ENCODE results near the gene CFAP99. TPM values are rescaled to one million over a fixed set of nuclear protein-coding genes. Genes with fewer than 3 reads are reported as not detected.

The CFAP99 gene
- total RNA-seq, 1 donor from 2014 or later: not detected

GRCh38 chr4:2395038-2395437 lies 23.7 kb upstream of the CFAP99 start:
- Histone ChIP-seq H3K27me3 (peaks cover 9% of the 10 kb centered on the region), H3K27ac (no peak overlapping the region), H3K4me2 (no peak overlapping the region), H3K4me1 (peaks cover 27% of the 10 kb centered on the region), H3K36me3 (no peaks in the 10 kb centered on the region), H3K9me3 (ENCODE audit: low read depth) (no peaks in the 10 kb centered on the region), H4K20me1 (ENCODE audit: low read depth) (no peaks in the 10 kb centered on the region), H3K9ac (no peak overlapping the region), H3F3A (ENCODE audit: low read depth) (no peaks in the 10 kb centered on the region), H3K79me2 (ENCODE audit: low read depth) (no peaks in the 10 kb centered on the region), H3K4me3 (no peak overlapping the region), H2AFZ (replicated peaks) (no peak overlapping the region)
- H3K9me3 Mint-ChIP-seq: no peaks in the 10 kb centered on the region
- H3K4me3 Mint-ChIP-seq: no peak overlapping the region
- no peak for DNase-seq (ENCODE audit: low spot score)
- H3K27me3 Mint-ChIP-seq (ENCODE audit: insufficient read depth, low read depth): peaks cover 20% of the 10 kb centered on the region
- no peak overlapping the region for H3K27ac Mint-ChIP-seq
- no peaks in the 10 kb centered on the region for H3K36me3 Mint-ChIP-seq
- no peak for TF ChIP-seq CTCF (IDR thresholded peaks at IDR 0.05)
- no peak for TF ChIP-seq EZH2 (IDR thresholded peaks at IDR 0.05)
- no peak for TF ChIP-seq EZH2phosphoT487 (IDR thresholded peaks at IDR 0.05)
- peaks cover 35% of the 10 kb centered on the region for H3K4me1 Mint-ChIP-seq

DNA sequence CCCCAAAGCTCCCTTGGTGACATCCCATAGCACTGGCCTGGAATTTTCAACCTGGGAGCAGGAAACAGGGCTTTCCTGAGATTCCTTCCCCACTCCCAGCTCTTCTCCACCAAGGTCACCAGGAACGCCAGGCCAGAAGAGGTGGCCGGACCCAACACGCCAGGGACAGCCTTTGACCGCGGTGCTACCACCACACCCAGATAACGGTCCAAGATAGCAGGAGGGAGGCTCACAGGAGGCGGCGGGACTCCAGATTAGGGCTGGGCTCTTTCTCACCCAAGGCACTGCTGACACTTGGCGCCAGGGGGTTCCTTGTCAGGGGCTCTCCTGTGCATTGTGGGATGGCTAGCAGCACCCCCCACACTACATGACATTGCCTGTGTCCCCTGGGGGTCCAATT lies 23.2 kb upstream of the CFAP99 start:
- Histone ChIP-seq H2AFZ (replicated peaks) (no peak overlapping the region), H3K27me3 (peaks cover 4% of the 10 kb centered on the region), H3K36me3 (no peaks in the 10 kb centered on the region), H4K20me1 (ENCODE audit: low read depth) (no peaks in the 10 kb centered on the region), H3K79me2 (ENCODE audit: low read depth) (no peaks in the 10 kb centered on the region), H3K9ac (no peak overlapping the region), H3K27ac (no peak overlapping the region), H3F3A (ENCODE audit: low read depth) (no peaks in the 10 kb centered on the region), H3K4me3 (no peak overlapping the region), H3K4me2 (no peak overlapping the region), H3K4me1 (peaks cover 25% of the 10 kb centered on the region), H3K9me3 (ENCODE audit: low read depth) (no peaks in the 10 kb centered on the region)
- no peaks in the 10 kb centered on the region for H3K36me3 Mint-ChIP-seq
- TF ChIP-seq EZH2 (IDR thresholded peaks at IDR 0.05): no peak
- no peak for TF ChIP-seq CTCF (IDR thresholded peaks at IDR 0.05)
- TF ChIP-seq EZH2phosphoT487 (IDR thresholded peaks at IDR 0.05): no peak
- H3K27ac Mint-ChIP-seq: no peak overlapping the region
- H3K4me1 Mint-ChIP-seq: peaks cover 35% of the 10 kb centered on the region
- H3K9me3 Mint-ChIP-seq: peaks cover under 1% of the 10 kb centered on the region
- H3K27me3 Mint-ChIP-seq (ENCODE audit: insufficient read depth, low read depth): peaks cover 26% of the 10 kb centered on the region
- no peak for DNase-seq (ENCODE audit: low spot score)
- H3K4me3 Mint-ChIP-seq: no peak overlapping the region

DNA sequence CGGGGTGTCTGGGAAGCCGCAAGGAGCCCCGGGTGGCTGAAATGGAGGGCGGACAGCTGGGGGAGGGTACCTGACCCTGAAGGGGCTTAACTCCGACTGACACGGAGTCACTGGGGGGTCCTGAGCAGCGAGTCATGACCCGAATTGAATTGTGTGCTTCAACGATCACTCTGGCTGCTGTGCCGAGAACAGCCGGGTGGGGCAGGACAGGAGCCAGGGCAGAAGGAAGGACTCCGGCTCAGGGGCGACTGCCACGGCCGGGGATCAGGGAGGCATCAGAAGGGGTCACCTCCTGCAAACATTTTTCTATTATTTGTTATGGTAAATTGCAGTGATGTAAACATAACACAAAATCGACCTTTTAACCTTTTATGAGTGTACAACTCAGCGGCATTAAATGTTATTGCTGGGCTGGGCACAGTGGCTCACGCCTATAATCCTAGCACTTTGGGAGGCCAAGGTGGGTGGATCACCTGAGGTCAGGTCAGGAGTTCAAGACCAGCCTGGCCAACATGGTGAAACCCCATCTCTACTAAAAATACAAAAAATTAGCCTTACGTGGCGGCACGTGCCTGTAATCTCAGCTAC lies 21.9 kb upstream of the CFAP99 start:
- Histone ChIP-seq H3K79me2 (ENCODE audit: low read depth) (no peaks in the 10 kb centered on the region), H3F3A (ENCODE audit: low read depth) (no peaks in the 10 kb centered on the region), H3K4me3 (no peak overlapping the region), H4K20me1 (ENCODE audit: low read depth) (peaks cover 3% of the 10 kb centered on the region), H3K27ac (no peak overlapping the region), H3K9ac (no peak overlapping the region), H3K27me3 (peaks cover 13% of the 10 kb centered on the region), H3K36me3 (no peaks in the 10 kb centered on the region), H3K4me1 (peaks cover 24% of the 10 kb centered on the region), H2AFZ (replicated peaks) (no peak overlapping the region), H3K4me2 (no peak overlapping the region), H3K9me3 (ENCODE audit: low read depth) (no peaks in the 10 kb centered on the region)
- Mint-ChIP-seq H3K27me3 (ENCODE audit: insufficient read depth, low read depth) (peaks cover 28% of the 10 kb centered on the region), H3K27ac (no peak overlapping the region), H3K4me1 (peaks cover 36% of the 10 kb centered on the region), H3K4me3 (no peak overlapping the region), H3K9me3 (peaks cover 4% of the 10 kb centered on the region), H3K36me3 (no peaks in the 10 kb centered on the region)
- DNase-seq (ENCODE audit: low spot score): no peak
- TF ChIP-seq EZH2 (IDR thresholded peaks at IDR 0.05) (no peak), CTCF (IDR thresholded peaks at IDR 0.05) (no peak), EZH2phosphoT487 (IDR thresholded peaks at IDR 0.05) (no peak)
